ENCODE measurements around the gene CRTAC1. TPM values are rescaled to one million over a fixed set of nuclear protein-coding genes. Genes with fewer than 3 reads are reported as not detected.
A peak's percentile ranks its signal among the peaks of the same experiment; 100 is the strongest.

CRTAC1 gene
- total and polyA plus RNA-seq, 2 experiments from 2014 or later = 0.30 to 8.0 TPM

GRCh38 chr10:97921581-97922021 is 108.8 kb downstream of the CRTAC1 start:
- peak in 1 of 2 donors; percentile 5 for DNase-seq (ENCODE audit: low read depth in 1 of 2, low spot score in 1 of 2)
- Histone ChIP-seq H3K4me1 (ENCODE audit: low read depth) (no peaks in the 10 kb centered on the region), H3K4me3 (no peak overlapping the region), H3K27ac (no peak overlapping the region), H3K27me3 (peaks cover 7% of the 10 kb centered on the region), H3K9me3 (ENCODE audit: low read depth) (no peaks in the 10 kb centered on the region), H3K36me3 (no peaks in the 10 kb centered on the region)
- TF ChIP-seq, protein P1, sequence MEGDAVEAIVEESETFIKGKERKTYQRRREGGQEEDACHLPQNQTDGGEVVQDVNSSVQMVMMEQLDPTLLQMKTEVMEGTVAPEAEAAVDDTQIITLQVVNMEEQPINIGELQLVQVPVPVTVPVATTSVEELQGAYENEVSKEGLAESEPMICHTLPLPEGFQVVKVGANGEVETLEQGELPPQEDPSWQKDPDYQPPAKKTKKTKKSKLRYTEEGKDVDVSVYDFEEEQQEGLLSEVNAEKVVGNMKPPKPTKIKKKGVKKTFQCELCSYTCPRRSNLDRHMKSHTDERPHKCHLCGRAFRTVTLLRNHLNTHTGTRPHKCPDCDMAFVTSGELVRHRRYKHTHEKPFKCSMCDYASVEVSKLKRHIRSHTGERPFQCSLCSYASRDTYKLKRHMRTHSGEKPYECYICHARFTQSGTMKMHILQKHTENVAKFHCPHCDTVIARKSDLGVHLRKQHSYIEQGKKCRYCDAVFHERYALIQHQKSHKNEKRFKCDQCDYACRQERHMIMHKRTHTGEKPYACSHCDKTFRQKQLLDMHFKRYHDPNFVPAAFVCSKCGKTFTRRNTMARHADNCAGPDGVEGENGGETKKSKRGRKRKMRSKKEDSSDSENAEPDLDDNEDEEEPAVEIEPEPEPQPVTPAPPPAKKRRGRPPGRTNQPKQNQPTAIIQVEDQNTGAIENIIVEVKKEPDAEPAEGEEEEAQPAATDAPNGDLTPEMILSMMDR (IDR thresholded peaks at IDR 0.05; ENCODE audit: low read depth, low read length) = no peak

GRCh38 chr10:97920865-97921264 is 109.6 kb downstream of the CRTAC1 start:
- DNase-seq (ENCODE audit: low read depth in 1 of 2, low spot score in 1 of 2) = no peak
- Histone ChIP-seq H3K36me3 (no peaks in the 10 kb centered on the region), H3K4me1 (ENCODE audit: low read depth) (no peaks in the 10 kb centered on the region), H3K9me3 (ENCODE audit: low read depth) (no peaks in the 10 kb centered on the region), H3K27me3 (peaks cover 14% of the 10 kb centered on the region), H3K27ac (no peak overlapping the region), H3K4me3 (no peak overlapping the region)
- TF ChIP-seq, protein P1 (IDR thresholded peaks at IDR 0.05; ENCODE audit: low read depth, low read length) = no peak

DNA sequence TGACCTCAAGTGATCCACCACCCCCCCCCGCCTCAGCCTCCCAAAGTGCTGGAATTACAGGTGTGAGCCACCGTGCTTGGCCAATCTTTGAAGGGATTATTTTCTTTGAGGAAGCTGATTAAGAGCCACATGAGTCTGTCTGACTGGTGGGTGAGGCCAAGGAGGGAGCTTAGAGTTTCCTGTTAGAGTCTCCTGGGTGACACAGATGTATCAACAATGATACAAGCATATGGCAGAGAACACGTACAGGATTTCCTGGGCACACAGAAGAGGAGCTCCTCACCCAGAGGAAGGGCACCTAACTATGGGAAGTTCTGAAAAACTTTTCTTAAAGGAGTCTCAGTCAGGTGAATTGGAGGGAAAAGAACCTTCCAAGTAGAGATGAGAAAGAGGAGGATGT is 111.4 kb downstream of the CRTAC1 start:
- Histone ChIP-seq H3K36me3 (no peaks in the 10 kb centered on the region), H3K4me1 (ENCODE audit: low read depth) (no peaks in the 10 kb centered on the region), H3K4me3 (no peak overlapping the region), H3K27ac (no peak overlapping the region), H3K27me3 (peaks cover 16% of the 10 kb centered on the region), H3K9me3 (ENCODE audit: low read depth) (no peaks in the 10 kb centered on the region)
- no peak for DNase-seq (ENCODE audit: low read depth in 1 of 2, low spot score in 1 of 2)
- TF ChIP-seq, protein P1 (IDR thresholded peaks at IDR 0.05; ENCODE audit: low read depth, low read length) = no peak

DNA sequence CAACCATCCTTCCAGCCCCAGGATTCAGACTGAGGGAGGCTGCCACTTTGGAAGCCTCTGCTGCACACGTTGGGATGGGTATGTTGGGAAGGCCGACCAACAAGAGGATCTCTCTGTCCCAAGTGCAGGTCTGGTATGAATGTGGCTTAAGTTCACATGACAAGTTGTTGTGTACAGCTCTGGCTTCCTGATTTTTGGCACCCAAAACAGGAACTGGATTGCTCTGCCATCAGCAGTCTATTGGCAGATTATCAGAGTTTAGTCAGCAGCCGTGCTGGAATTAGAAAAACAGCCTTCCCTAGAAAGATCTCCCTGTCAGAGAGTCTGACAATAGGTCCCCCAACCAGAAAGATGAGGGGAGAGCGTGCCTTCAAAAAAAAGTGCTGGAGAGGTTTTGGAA is 113.8 kb downstream of the CRTAC1 start:
- H3K4me1 ChIP-seq (ENCODE audit: low read depth) = no peaks in the 10 kb centered on the region
- no peak overlapping the region for H3K4me3 ChIP-seq
- H3K9me3 ChIP-seq (ENCODE audit: low read depth) = no peaks in the 10 kb centered on the region
- H3K27ac ChIP-seq = no peak overlapping the region
- peaks cover 16% of the 10 kb centered on the region for H3K27me3 ChIP-seq
- TF ChIP-seq, protein P1 (IDR thresholded peaks at IDR 0.05; ENCODE audit: low read depth, low read length) = no peak
- DNase-seq (ENCODE audit: low read depth in 1 of 2, low spot score in 1 of 2) = no peak
- H3K36me3 ChIP-seq = no peaks in the 10 kb centered on the region

DNA sequence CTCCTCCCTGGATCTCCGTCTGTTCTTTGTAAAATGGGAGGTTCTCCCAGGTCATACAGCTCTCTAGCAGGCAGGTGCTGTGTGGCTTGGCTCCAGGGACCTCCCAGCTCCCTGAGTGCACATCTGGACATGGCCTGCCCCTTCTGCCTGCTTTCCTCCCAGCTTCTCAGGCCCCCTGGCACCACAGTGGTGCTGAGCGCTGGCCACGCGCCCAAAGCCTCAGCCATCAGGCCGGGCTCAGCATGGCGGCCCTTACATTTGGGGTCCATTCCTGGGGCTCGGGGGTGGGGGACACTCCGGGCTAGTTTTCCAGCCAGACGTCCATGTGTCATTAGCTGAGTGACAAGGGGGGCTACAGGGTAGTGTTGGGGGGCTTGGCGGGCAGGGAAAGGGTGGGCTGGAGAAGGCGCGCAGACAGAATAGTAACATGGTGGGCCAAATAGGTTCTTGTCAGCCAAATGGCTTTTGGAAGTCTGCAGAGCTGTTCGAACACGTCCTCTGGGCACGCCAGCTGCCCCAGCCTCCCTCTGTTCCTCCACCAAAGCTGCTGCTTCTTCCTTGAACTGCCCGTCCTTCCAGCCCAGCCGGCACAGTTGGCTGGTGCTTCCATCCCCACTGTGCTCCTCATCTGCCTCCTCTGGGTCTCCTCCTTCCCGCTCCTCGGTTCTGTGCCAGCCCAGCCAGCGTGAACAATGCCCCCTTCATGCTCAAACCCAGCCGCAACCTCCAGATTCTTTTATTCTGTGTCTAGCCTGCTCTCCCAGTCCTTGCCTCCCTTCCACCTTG is 114.9 kb downstream of the CRTAC1 start:
- Histone ChIP-seq H3K36me3 (no peaks in the 10 kb centered on the region), H3K4me3 (no peak overlapping the region), H3K4me1 (ENCODE audit: low read depth) (no peaks in the 10 kb centered on the region), H3K27me3 (peaks cover 16% of the 10 kb centered on the region), H3K27ac (no peak overlapping the region), H3K9me3 (ENCODE audit: low read depth) (no peaks in the 10 kb centered on the region)
- DNase-seq (ENCODE audit: low read depth in 1 of 2, low spot score in 1 of 2) = no peak
- TF ChIP-seq, protein P1 (IDR thresholded peaks at IDR 0.05; ENCODE audit: low read depth, low read length) = no peak
